GM18520 (cell line): ENCODE results near the gene TGM2.
A peak's percentile ranks its signal among the peaks of the same experiment; 100 is the strongest.

ENCODE experiments used
- ATAC-seq: cut with Tn5 transposase; IDR thresholded peaks from one replicate; pipeline ENCODE4 v1.9.1; 2021; ENCODE audit not compliant: unreplicated experiment

The TGM2 gene

DNA sequence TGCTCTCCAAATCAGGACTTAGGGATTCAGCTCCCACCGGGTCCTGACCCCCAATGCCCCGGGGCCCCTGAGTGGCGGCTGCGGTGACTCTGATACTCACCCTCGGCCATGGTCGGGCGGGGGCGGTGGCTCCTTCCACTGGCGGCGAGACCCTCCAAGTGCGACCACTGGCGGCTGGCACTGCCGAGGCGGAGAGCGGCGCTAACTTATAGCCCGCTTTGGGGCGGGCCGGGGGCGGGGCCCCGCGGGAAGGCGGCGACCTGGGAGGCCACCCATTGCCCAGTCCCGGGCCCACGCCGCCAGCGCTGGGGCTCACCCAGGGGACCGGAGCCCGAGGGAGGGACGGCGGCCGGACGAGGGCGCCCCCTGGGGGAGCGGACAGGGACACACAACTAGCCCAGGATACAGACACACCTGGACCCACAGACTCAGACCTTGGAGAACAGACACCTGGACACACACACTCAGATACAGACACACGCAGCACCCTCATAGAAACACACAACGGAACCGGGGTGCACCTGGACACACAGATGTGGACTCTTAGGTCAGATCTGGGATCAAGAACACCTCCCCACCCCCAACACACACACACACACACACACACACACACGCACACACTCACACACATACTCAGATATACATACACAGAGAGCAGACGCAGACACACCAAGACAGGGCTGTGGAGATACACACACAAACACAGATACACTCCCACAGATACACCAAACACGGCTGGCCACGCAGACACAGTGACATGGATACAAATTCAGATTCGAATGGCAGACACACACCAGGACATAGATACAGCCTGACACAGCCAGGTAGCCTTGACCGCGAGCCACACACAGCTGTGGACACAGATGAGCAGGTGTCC lies at the start of gene TGM2:
TSS of gene TGM2 (minus strand) at position 182 of the 877 bp plus-strand sequence. CDS start at position 110, 72 bp downstream.
- peak; percentile 77 for ATAC-seq

DNA sequence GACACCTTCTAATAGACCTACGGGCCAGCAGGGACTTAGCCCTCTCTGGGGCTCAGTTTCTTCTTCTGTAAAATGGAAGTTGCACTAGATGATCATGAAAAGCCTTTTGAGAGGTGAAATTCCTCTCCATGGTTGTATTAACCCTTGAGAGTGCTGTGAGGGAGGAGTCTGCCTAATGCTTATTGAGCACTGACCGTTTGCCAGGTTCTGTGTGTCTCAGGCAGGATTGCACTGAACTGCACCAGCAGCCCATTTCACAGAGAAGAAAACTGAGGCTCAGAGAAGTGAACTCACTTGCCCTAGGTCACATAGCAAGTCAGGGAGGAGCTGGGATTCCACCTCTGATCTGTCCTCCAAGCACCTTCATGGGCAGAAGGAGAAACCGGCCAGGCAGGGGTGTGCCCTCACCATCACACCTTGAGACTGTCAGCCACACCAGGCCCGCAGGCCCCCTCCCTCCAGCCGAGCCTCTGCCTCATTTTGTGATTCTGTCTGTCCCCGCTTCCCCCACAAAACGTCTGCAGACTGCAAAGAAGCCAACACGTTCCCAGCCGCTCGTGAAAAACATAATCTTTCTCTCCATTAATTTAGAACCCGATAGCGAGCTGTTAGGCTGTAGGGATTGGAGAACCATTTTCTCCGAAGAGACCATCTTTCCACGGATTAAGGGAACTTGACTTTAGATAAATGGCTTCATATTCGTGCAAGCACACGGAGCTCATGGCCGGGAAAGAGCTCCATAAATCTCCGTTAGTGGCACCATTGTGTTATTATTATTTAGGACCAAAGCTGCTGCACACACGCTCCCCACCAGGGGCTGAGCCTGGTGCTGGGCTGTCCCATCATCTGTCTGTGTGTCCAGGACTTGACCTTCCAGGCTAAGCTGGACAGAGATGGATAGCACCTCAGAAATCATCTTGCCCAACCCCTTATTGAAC lies 49.5 kb upstream of the TGM2 start:
- ATAC-seq = no peak

DNA sequence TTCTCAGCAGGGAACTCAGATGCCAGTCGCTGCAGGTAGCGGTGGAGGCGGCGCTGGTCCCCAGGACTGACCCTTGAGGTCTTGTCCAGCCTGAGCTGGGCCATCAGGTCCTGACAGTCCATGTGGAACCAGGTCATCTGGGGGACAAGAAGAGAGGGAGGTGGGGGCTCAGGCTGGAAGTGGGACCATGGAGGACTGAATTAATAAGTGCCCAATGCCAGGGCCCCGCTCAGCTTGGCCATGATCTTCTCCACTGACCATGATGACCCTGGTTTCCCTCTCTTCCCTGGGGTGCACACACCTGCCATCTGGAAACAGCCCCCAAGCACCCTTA lies 48.5 kb upstream of the TGM2 start:
- ATAC-seq = no peak

DNA sequence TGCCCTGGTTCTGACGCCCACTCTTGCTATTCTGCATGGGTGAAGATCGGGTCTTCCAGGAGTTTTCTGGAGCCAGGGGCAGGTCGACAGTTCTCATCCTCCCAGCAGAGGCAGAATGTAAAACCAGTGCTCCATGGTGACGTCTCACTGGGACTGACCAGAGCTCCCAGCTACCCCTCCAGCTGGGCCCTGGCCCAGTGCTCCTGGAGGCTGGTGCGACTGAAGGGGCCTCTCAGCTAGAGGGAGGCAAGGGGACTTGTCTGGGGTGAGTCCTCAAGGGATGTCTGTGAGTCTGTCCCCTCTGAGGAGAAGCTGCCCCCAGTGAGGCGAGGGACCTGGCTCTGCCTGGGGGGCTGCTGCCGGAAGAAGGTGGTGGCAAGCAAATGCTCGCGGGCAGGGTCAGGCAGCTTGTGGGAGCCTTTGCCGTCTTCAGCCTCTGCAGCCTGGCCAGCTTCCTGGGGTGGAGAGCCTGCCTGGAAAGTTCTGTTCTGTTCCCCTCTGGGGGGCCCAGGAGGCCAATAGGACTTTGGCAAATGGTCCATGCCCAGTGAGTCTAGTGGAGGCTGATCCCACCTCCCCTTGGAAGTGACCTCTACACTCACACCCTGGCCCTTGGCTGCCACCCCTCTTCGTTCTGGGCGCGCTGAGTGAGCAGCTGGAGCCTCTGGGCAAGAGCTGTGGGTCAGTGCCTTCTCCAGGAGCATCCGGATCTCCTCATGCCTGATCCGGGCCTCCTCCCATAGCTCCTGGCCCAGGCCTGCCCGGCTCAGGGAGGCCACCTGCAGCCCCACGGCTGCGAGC lies 47.9 kb upstream of the TGM2 start:
- ATAC-seq = no peak

DNA sequence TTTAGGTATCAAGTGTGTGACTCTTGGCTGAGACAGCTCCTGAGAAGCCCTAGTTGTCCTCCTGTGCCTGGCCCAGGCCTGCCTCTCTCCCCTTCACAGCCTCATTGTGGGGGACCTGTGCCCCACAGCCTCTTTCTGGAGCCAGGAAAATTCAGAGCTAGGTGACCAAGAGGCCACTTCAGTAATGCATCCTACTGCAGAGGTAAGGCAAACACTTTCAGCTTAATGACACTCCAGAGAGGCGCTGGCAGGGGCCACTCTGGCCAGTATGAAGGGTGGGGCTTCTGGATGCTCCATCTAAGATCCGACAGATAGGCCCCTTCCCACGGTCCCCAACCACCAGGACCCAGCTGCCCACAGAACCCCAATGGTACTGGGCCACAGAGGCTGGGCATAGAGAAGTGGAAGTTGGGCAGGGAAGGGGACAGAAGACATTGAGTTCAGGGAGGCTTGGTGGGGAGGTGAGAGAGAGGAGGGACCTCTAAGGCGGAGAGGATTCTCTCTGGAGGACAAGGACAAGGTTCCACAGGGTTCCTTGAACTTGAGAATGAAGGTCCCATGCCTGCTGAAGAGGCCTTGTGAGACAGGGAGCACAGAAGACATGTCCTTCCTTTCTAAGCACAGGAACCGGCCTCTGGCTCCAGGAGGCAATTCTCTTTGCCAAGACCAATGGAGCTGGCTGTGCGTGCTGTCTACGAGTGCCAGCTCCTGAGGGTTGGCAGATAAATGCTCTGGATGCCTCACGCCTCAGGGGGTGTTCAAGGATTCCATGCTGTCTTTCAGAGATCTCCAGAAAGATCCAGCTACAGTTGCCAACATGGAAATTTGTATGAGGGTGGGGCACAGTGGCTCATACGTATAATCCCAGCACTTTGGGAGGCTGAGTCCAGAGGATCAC lies 46.4 kb upstream of the TGM2 start:
- no peak for ATAC-seq

DNA sequence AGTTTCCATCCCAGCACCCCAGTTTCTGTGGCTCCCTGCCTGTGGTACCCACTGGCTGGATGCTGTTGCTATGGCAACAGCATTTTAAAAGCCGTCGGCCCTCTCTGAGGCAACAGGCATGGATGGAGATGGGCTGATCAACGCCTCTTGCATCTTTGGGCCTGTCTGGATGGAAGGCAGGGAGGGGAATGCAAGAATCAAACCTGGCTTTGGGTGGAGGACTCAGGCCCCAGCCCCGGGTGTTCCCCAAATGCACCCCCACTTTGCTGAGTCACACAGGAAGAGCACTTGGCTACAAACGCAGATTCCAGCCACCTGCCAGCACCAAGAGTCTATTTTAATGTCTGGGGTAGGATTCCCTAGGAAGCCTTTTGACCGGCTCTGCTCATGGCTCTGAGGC lies 45.7 kb upstream of the TGM2 start:
- ATAC-seq = no peak

GRCh38 chr20:38209736-38210405 lies 44.8 kb upstream of the TGM2 start:
- ATAC-seq = no peak

- ATAC-seq = no peak
Observed at GRCh38 chr20:38209054-38209675, 44.1 kb upstream of the TGM2 start.

DNA sequence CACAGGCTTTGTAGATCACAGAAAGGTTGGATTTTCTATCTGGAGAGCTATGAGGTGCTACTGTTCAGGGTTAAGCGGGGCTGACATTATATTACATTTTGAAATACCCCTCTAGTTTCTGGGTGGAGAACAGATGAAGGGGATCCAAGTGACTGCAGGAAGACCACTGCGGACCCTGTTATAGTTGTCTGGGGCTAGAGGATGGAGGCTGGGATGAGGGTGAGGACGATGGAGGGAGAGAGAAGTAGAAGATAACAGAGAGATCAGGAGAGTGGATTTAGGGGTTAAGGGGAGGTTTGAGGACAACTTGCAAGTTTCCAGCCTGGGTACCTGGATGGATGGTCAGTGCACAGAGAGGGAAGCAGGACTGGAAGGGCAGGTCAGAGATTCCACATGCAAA lies 43.5 kb upstream of the TGM2 start:
- ATAC-seq = no peak

GRCh38 chr20:38208088-38208487 lies 43.0 kb upstream of the TGM2 start:
- ATAC-seq = no peak

DNA sequence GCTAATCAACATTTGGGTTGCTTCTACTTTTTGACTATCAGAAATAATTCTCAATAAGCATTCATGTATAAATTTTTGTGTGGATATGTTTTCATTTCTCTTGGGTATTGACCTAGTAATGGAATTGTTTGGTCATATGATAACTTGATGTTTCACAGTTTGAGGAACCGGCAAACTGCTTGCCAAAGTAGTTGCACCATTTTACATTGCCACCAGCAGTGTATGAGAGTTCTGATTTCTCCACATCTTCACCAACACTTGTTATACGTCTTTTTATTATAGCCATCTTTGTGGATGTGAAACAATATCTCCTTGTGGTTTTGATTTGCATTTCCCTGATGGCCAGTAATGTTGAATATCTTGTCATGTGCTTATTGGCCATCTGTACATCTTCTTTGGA lies 42.6 kb upstream of the TGM2 start:
- ATAC-seq = no peak

DNA sequence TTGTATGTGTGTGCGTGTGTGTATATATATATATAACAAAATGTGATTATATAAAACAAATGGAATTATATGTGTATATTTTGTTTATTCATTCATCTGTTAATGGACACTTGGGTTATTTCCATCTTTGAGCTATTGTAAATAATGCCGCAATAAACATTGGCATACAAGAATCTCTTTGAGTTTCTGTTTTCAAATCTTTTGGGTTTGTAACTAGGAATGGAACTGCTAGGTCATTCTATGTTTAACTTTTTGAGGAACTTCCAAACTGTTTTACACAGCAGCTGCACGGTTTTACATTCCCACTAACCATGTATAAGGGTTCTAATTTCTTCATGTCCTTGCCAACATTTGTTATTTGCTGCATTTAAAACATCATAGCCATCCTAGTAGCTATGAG lies 39.9 kb upstream of the TGM2 start:
- ATAC-seq = no peak

DNA sequence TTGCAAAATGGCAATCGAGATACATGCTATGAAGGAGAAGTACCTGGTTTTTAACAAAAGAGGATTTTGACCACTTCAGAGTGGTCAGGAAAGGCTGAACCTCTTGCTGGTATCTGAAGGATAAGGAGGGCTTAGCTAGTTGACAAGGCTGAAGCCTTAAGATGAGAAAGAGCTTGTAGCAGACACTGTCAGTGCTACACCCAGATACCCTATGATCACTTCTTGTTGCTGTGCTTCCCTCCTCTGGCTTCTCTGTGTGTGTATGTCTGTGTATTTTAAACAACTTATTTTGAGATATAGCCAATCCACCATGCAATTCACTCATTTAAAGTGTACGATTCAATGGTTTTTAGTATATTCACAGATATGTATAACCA lies 38.9 kb upstream of the TGM2 start:
- ATAC-seq = no peak

- ATAC-seq = no peak
Observed at GRCh38 chr20:38203337-38203980, 38.4 kb upstream of the TGM2 start.

GRCh38 chr20:38202982-38203293 lies 37.9 kb upstream of the TGM2 start:
- ATAC-seq = no peak

DNA sequence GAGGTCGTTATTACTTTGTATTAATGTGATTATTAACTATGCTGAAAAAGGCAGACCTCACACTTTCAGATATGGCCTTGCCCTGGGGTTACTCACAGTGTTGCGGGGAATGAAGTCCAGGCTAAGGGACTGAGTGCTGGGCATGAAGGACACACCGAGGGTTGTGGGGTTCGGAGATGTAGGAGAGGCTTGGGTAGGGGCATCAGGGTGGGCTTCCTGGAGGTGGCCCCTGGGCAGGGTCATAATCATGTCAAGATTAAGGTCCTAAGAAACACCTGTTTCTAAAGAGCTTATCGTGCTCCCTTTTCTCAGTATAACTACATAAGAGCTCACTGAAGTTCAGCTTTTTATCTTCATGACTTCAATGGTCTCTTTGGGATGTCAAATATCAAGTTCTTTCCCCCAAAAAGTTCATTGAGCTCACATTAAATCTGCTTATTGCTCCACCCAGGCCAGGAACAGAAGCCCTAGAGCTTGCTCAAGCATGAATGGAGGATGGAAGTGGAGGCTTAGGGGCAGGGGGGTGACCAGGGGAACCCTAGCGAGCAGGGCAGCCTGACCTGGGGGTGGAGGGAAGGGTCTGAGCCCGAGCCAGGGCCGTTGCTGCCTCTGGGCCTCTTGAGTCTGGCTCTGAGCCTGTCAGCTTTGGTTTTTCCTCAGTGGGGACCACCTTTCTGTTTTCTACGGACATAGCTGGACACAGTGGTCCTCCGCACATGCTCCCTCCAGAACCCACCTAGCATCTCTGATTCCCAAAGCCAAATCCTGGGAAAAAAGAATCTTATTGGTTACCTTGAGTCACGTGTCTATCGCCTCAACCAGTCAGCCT lies 37.3 kb upstream of the TGM2 start:
- ATAC-seq = no peak

GRCh38 chr20:38201356-38201755 lies 36.3 kb upstream of the TGM2 start:
- no peak for ATAC-seq

DNA sequence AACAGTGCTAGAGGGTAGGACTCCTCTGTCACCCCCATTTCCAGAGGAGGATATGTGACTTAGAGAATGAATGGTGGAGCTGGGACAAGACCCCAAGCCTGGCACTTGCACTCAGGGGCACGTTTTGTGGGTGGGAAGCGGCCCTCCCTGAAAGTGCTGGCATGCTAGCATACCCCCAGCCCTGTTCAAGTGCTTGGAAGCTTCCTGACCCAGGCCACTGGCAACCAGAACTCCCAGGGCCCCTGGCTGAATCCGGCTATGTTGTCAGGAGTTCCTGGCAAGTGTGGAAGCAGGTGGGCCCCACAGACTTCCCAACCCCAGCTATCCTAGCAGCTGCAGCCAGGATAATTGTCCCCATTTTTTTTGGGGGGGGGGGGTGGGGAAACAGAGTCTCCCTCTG lies 35.6 kb upstream of the TGM2 start:
- no peak for ATAC-seq
